ENCODE measurements around the gene SNORC.

- TF ChIP-seq, protein P1, sequence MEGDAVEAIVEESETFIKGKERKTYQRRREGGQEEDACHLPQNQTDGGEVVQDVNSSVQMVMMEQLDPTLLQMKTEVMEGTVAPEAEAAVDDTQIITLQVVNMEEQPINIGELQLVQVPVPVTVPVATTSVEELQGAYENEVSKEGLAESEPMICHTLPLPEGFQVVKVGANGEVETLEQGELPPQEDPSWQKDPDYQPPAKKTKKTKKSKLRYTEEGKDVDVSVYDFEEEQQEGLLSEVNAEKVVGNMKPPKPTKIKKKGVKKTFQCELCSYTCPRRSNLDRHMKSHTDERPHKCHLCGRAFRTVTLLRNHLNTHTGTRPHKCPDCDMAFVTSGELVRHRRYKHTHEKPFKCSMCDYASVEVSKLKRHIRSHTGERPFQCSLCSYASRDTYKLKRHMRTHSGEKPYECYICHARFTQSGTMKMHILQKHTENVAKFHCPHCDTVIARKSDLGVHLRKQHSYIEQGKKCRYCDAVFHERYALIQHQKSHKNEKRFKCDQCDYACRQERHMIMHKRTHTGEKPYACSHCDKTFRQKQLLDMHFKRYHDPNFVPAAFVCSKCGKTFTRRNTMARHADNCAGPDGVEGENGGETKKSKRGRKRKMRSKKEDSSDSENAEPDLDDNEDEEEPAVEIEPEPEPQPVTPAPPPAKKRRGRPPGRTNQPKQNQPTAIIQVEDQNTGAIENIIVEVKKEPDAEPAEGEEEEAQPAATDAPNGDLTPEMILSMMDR (IDR thresholded peaks at IDR 0.05), result no peak
- no peak for TF ChIP-seq EZH2 (IDR thresholded peaks at IDR 0.05; ENCODE audit: borderline replicate concordance, insufficient read depth, low read depth, low read length, poor library complexity, severe bottlenecking)
These were observed 16.1 kb downstream of the SNORC start for GRCh38 chr2:232886176-232886575.
